Erythroblast (primary cell): Measurements from ENCODE around the gene APLP2.

Experiments used
- GATA1 ChIP-seq: IDR thresholded peaks from 2 replicates; pipeline ENCODE4 v1.6.1; 2011; ENCODE audit warnings: low read depth, mild to moderate bottlenecking, control low read depth, low read length, moderate library complexity
- POLR2A ChIP-seq: IDR thresholded peaks from 2 replicates; pipeline ENCODE4 v1.6.1; 2011; ENCODE audit warnings: mild to moderate bottlenecking, low read length

- TF ChIP-seq POLR2A (no peak), GATA1 (no peak)
Measured at GRCh38 chr11:130097285-130097684, 27.6 kb downstream of the APLP2 start.
